Karpas-422 (cell line): ENCODE data around the gene UHRF2. TPM values are rescaled to one million over a fixed set of nuclear protein-coding genes. Genes with fewer than 3 reads are reported as not detected.

Experiments used
- small RNA-seq: library from RNA; depleted of rRNA; stranded (forward); fragments of <200 nt; gene quantifications from one replicate; pipeline ENCODE3, GENCODE V24; 2014
- total RNA-seq: library from RNA; depleted of rRNA; stranded (reverse); fragments of >200 nt; shearing (Covaris generic); gene quantifications from 2 replicates; pipeline ENCODE4 v1.2.3, GENCODE V29; 2014; ENCODE audit warnings: low replicate concordance; rRNA removed

UHRF2 gene
- total RNA-seq, 1 experiment from 2014 or later, result 85.5 TPM

Small RNAs within 50 kb of the gene (small RNA-seq; reads per million reads assigned to genes)
- gene RN7SL25P, result not detected

Other genes starting within 250 kb of the UHRF2 start
- gene IL33, start 197.4 kb upstream of the UHRF2 start, total RNA-seq, result not detected in 2 replicates
- not detected in 2 replicates for gene TPD52L3, start 84.8 kb upstream of the UHRF2 start, total RNA-seq
- not detected in 2 replicates for gene GLDC, start 232.5 kb downstream of the UHRF2 start, total RNA-seq